Measurements from ENCODE around the gene GNB2. TPM values are rescaled to one million over a fixed set of nuclear protein-coding genes. Genes with fewer than 3 reads are reported as not detected.
"Not testable (repeated sequence)": the region's sequence is repeated elsewhere in the genome, so short reads cannot be mapped to it uniquely, and the experiment has no call there.

GNB2 gene
- total and polyA plus RNA-seq, 2 of the 8 experiments (the other 6 are each of a cell fraction or from before 2014, with no cell fraction given) = 157 to 260 TPM

DNA sequence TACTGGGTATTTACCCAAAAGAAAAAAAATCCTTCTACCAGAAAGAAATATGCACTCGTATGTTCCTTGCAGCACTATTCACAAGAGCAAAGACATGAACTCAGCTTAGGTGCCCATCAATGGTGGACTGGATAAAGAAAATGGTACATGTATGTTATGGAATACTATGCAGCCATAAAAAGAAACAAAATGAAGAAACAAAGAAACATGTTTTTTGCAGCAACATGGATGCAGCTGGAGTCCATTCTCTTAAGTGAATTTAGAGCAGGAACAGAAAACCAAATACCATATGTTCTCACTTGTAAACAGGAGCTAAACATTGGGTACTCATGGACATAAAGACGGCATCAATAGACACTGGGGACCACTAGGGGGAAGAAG, 5.5 kb upstream of the GNB2 start (continued):
- TF ChIP-seq CTBP2 (IDR thresholded peaks at IDR 0.05; ENCODE audit: borderline replicate concordance, insufficient read depth, insufficient read length, low read length) = no peak

DNA sequence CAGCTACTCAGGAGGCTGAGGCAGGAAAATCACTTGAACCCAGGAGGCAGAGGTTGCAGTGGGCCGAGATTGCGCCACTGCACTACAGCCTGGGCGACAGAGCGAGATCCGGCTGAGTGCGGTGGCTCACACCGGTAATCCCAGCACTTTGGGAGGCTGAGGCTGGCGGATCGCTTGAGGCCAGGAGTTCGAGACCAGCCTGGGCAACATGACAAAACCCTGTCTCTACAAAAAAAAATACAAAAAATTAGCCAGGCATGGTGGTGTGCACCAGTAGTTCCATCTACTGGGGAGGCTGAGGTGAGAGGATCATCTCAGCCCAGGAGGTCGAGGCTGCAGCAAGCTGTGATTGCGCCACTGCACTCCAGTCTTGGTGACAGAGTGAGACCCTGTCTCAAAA, 4.4 kb upstream of the GNB2 start:
- H3K23me2 ChIP-seq (ENCODE audit: low read depth, low read length); FAIRE-seq; H3K36me3 ChIP-seq (ENCODE audit: control insufficient read depth in 2 of 4, insufficient read depth in 4 of 4, low read length in 3 of 4); H2BK20ac ChIP-seq (ENCODE audit: low read length); H3K4me3 ChIP-seq (ENCODE audit: extremely low read depth in 1 of 4, insufficient read depth in 2 of 4, low read depth in 3 of 4, low read length in 4 of 4); H3K9ac ChIP-seq (replicated peaks in 1 of 4; ENCODE audit: extremely low read depth in 1 of 4, low read depth in 3 of 4, low read length in 3 of 4); H4K5ac ChIP-seq (ENCODE audit: insufficient read length, low read depth, low read length); H4K20me1 ChIP-seq (replicated peaks in 1 of 2; ENCODE audit: control insufficient read depth in 1 of 2, insufficient read depth in 2 of 2, low read length in 2 of 2); H2BK15ac ChIP-seq (ENCODE audit: low read length); H3K79me2 ChIP-seq (ENCODE audit: control insufficient read depth in 1 of 2, insufficient read depth in 2 of 2, low read length in 2 of 2); H3K9me3 ChIP-seq (ENCODE audit: insufficient read depth in 2 of 2, low read depth in 1 of 2, low read length in 1 of 2); H3K27me3 ChIP-seq (replicated peaks in 1 of 4; ENCODE audit: control insufficient read depth in 3 of 4, extremely low read depth in 1 of 4, insufficient read depth in 3 of 4, low read length in 3 of 4); H2AK5ac ChIP-seq (ENCODE audit: low read depth, low read length); H2BK120ac ChIP-seq (replicated peaks; ENCODE audit: low read depth, low read length); H3K4ac ChIP-seq (replicated peaks; ENCODE audit: insufficient read length, low read depth, low read length); H3K18ac ChIP-seq (ENCODE audit: extremely low read depth, low read length); H2BK12ac ChIP-seq (ENCODE audit: low read depth, low read length); H3K14ac ChIP-seq (ENCODE audit: insufficient read length); H4K8ac ChIP-seq (ENCODE audit: extremely low read depth, insufficient read depth, low read length); H2AFZ ChIP-seq (ENCODE audit: low read length); POLR2A ChIA-PET (ENCODE audit: partially characterized antibody); H3K4me1 ChIP-seq (replicated peaks in 1 of 4; ENCODE audit: control insufficient read depth in 3 of 4, insufficient read depth in 4 of 4, low read length in 3 of 4); DNase-seq (ENCODE audit: low read depth in 1 of 2, low spot score in 2 of 2); H3K4me2 ChIP-seq (ENCODE audit: insufficient read depth in 1 of 2, low read depth in 2 of 2, low read length in 2 of 2); H3K23ac ChIP-seq (ENCODE audit: insufficient read length); H3K79me1 ChIP-seq (ENCODE audit: low read depth, low read length); H2BK5ac ChIP-seq (ENCODE audit: low read depth, low read length); H3K27ac ChIP-seq (ENCODE audit: low read depth, low read length); H4K91ac ChIP-seq (replicated peaks; ENCODE audit: insufficient read length, low read length); H3K56ac ChIP-seq (replicated peaks; ENCODE audit: insufficient read length, low read depth, low read length): not testable (repeated sequence)
- CTCF ChIA-PET (ENCODE audit: partially characterized antibody) = interaction anchor here (0.6 to 6.2 kb wide), 8 partner anchors 10 to 54 kb away, joined by 3 to 28 read pairs (median 3); no protein-coding TSS in a partner anchor
- 95% methylated on average over 12 of the region's 12 CpGs; no CpG with 5 or more reads in 1 of the 2 experiments for WGBS, 2 experiments (ENCODE audit: extremely low coverage in 1 of 2, insufficient coverage in 1 of 2, insufficient read length in 1 of 2, insufficient replicate concordance in 2 of 2, low coverage in 1 of 2, low lambda C conversion rate in 2 of 2, missing lambda C conversion rate in 1 of 2)
